Esophagus muscularis mucosa (tissue), 4 donors: ENCODE results near the gene WDR77.

Source experiments
- EP300 ChIP-seq: sonication (generic); formaldehyde crosslinking; IDR thresholded peaks from one replicate; pipeline ENCODE4 v1.6.1; 2017; ENCODE audit warnings: antibody characterized with exemption
- POLR2A ChIP-seq: fragments of 450-650 bp; IDR thresholded peaks from one replicate; pipeline ENCODE4 v1.6.1; 2017; ENCODE audit warnings: antibody characterized with exemption, moderate library complexity, mild to moderate bottlenecking, low read depth
- POLR2AphosphoS5 ChIP-seq, 2 donors: sonication (generic); formaldehyde crosslinking; IDR thresholded peaks; one replicate each; pipeline ENCODE4 v1.6.1; 2017; ENCODE audit warnings: antibody characterized with exemption in 2 of 2
- TF ChIP-seq, protein P1 (sequence below), 3 experiments: fragments of 200-600 bp in 2 of 3; fragments of 450-650 bp in 1 of 3; sonication (generic) in 2 of 3; IDR thresholded peaks; one replicate each; pipeline ENCODE4 v1.5.1; 2017 to 2019; ENCODE audit warnings: antibody characterized with exemption in 3 of 3, mild to moderate bottlenecking in 2 of 3, moderate library complexity in 1 of 3

DNA sequence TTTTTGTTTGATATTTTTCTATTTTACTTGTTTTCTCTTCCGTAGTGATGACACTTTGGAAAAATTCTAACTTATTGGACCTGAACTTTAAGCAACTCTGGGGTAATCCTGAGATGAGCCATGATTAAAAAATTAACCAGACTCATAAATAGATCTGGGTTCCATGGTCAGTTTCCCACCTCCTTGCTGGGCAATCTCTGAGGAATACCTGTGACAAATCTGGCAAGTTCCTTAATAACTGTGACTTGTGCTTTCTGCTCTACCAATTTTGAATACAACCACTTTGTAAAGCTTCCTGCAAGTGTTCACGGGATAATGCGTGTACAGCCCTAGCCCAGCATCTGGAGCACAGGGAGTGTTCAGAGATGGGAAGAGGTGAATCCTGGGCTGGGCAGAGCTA lies 24.8 kb downstream of the WDR77 start:
- TF ChIP-seq, protein P1, sequence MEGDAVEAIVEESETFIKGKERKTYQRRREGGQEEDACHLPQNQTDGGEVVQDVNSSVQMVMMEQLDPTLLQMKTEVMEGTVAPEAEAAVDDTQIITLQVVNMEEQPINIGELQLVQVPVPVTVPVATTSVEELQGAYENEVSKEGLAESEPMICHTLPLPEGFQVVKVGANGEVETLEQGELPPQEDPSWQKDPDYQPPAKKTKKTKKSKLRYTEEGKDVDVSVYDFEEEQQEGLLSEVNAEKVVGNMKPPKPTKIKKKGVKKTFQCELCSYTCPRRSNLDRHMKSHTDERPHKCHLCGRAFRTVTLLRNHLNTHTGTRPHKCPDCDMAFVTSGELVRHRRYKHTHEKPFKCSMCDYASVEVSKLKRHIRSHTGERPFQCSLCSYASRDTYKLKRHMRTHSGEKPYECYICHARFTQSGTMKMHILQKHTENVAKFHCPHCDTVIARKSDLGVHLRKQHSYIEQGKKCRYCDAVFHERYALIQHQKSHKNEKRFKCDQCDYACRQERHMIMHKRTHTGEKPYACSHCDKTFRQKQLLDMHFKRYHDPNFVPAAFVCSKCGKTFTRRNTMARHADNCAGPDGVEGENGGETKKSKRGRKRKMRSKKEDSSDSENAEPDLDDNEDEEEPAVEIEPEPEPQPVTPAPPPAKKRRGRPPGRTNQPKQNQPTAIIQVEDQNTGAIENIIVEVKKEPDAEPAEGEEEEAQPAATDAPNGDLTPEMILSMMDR (IDR thresholded peaks at IDR 0.05) = no peak
- TF ChIP-seq POLR2AphosphoS5 (IDR thresholded peaks at IDR 0.05) (no peak), POLR2A (no peak), EP300 (no peak)
